ENCODE data around the gene BPIFA3.

DNA sequence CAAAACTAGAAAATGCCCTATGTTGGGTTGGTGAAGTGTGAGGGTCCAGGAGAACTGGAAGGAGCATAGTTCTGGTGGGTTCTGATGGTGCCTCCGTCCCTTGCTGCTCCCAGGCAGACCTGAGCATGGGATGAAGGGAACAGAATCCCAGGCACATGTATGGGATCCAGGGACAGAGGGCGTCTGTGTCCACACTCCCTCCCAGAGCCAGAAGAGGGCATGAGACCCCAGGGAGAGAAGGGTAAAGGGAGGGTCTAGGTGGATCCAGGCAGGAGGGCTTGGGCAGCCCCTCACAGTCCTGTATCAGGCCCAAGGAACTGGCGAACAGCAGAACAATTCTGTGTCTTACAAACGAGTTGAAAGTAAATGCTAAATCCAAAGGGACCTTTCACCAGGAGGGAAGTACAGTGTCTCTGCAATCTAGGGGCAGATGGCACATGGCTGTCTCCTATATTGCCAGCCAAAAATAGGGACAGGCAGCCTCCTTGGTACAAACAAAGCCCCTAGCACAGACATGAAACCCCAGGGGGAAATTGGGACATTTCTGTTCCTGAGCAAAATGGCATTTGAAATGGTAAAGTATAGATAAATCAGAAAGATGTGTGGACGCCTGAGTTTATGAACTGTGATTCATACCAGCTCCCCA lies 16.1 kb downstream of the BPIFA3 start:
- TF ChIP-seq POLR2AphosphoS5 (IDR thresholded peaks at IDR 0.05; ENCODE audit: low read depth, low read length) (no peak), POLR2A (IDR thresholded peaks at IDR 0.05; ENCODE audit: low read depth, low read length) (no peak), TAF1 (IDR thresholded peaks at IDR 0.05; ENCODE audit: borderline replicate concordance, low read depth, low read length) (no peak)
